H9 (cell line): ENCODE results near the gene USP36. TPM values are rescaled to one million over a fixed set of nuclear protein-coding genes. Genes with fewer than 3 reads are reported as not detected.

Source experiments
- DNase-seq: peaks from one replicate; pipeline ENCODE4 v3.0.0-alpha.2; 2017
- H2AFZ ChIP-seq: one replicate; pipeline ENCODE4 v1.6.1; 2013; ENCODE audit warnings: mild to moderate bottlenecking, low read length, control low read depth, moderate library complexity
- H2AK5ac ChIP-seq: 2 replicates; pipeline ENCODE4 v1.6.1; 2013; ENCODE audit warnings: low read length, control low read depth, mixed read lengths; ENCODE audit not compliant: insufficient read length
- H2BK120ac ChIP-seq: one replicate; pipeline ENCODE4 v1.6.1; 2013; ENCODE audit warnings: low read depth, mild to moderate bottlenecking, low read length, control low read depth, inconsistent platforms; ENCODE audit not compliant: poor library complexity, severe bottlenecking
- H2BK12ac ChIP-seq: 2 replicates; pipeline ENCODE4 v1.6.1; 2013; ENCODE audit warnings: low read length, control low read depth, mixed read lengths, low read depth; ENCODE audit not compliant: insufficient read length
- H2BK15ac ChIP-seq: 2 replicates; pipeline ENCODE4 v1.6.1; 2013; ENCODE audit warnings: low read depth, low read length, control low read depth
- H2BK20ac ChIP-seq: one replicate; pipeline ENCODE4 v1.6.1; 2013; ENCODE audit warnings: low read depth, mild to moderate bottlenecking, low read length, control low read depth, inconsistent platforms; ENCODE audit not compliant: poor library complexity, severe bottlenecking
- H2BK5ac ChIP-seq: 2 replicates; pipeline ENCODE4 v1.6.1; 2013; ENCODE audit warnings: low read length, control low read depth, mixed read lengths; ENCODE audit not compliant: insufficient read length
- H3K14ac ChIP-seq: 2 replicates; pipeline ENCODE4 v1.6.1; 2013; ENCODE audit warnings: low read length, control low read depth; ENCODE audit not compliant: insufficient read depth
- H3K18ac ChIP-seq: 2 replicates; pipeline ENCODE4 v1.6.1; 2013; ENCODE audit warnings: low read depth, mild to moderate bottlenecking, mixed read lengths, low read length, control low read depth; ENCODE audit not compliant: insufficient read length
- H3K23ac ChIP-seq: 2 replicates; pipeline ENCODE4 v1.6.1; 2013; ENCODE audit warnings: low read length, control low read depth, mixed read lengths, low read depth; ENCODE audit not compliant: insufficient read length
- H3K23me2 ChIP-seq: 2 replicates; pipeline ENCODE4 v1.6.1; 2013; ENCODE audit warnings: low read depth, mild to moderate bottlenecking, mixed read lengths, low read length, control low read depth; ENCODE audit not compliant: insufficient read length, poor library complexity, severe bottlenecking
- H3K27ac ChIP-seq: 2 replicates; pipeline ENCODE4 v1.5.1; 2013; ENCODE audit warnings: low read length, control low read depth, mixed read lengths, low read depth; ENCODE audit not compliant: insufficient read length
- H3K27me3 ChIP-seq: 2 replicates; pipeline ENCODE4 v1.6.1; 2013; ENCODE audit warnings: low read length, control low read depth, inconsistent platforms; ENCODE audit not compliant: insufficient read depth
- H3K4ac ChIP-seq: 2 replicates; pipeline ENCODE4 v1.6.1; 2013; ENCODE audit warnings: low read depth, mild to moderate bottlenecking, control low read depth, inconsistent platforms, low read length, moderate library complexity
- H3K4me1 ChIP-seq: 2 replicates; pipeline ENCODE4 v1.6.1; 2013; ENCODE audit warnings: low read length, control low read depth, inconsistent platforms; ENCODE audit not compliant: insufficient read depth
- H3K4me2 ChIP-seq: 2 replicates; pipeline ENCODE4 v1.6.1; 2013; ENCODE audit warnings: low read length, control low read depth, mixed read lengths; ENCODE audit not compliant: insufficient read length, insufficient read depth
- H3K56ac ChIP-seq: 2 replicates; pipeline ENCODE4 v1.6.1; 2013; ENCODE audit warnings: low read depth, mild to moderate bottlenecking, mixed read lengths, low read length, control low read depth; ENCODE audit not compliant: insufficient read length
- H3K79me1 ChIP-seq: 2 replicates; pipeline ENCODE4 v1.6.1; 2013; ENCODE audit warnings: low read depth, mild to moderate bottlenecking, moderate library complexity, low read length, control low read depth, inconsistent platforms; ENCODE audit not compliant: insufficient read depth, poor library complexity, severe bottlenecking
- H3K79me2 ChIP-seq: 2 replicates; pipeline ENCODE4 v1.6.1; 2013; ENCODE audit warnings: low read length, control low read depth, inconsistent platforms; ENCODE audit not compliant: insufficient read depth
- H3K9ac ChIP-seq: 2 replicates; pipeline ENCODE4 v1.6.1; 2013; ENCODE audit warnings: low read length, control low read depth, mixed read lengths; ENCODE audit not compliant: insufficient read length; ENCODE audit errors: extremely low read depth
- H3K9me3 ChIP-seq: one replicate; pipeline ENCODE4 v1.6.1; 2013; ENCODE audit warnings: low read depth, low read length, inconsistent platforms; ENCODE audit not compliant: control insufficient read depth
- H3T11ph ChIP-seq: one replicate; pipeline ENCODE4 v1.6.1; 2013; ENCODE audit warnings: mild to moderate bottlenecking, low read length, control low read depth, inconsistent platforms
- H4K20me1 ChIP-seq: one replicate; pipeline ENCODE4 v1.6.1; 2013; ENCODE audit not compliant: control insufficient read depth, insufficient read length, insufficient read depth
- H4K5ac ChIP-seq: 2 replicates; pipeline ENCODE4 v1.6.1; 2013; ENCODE audit warnings: low read depth, mild to moderate bottlenecking, mixed read lengths, low read length, control low read depth; ENCODE audit not compliant: insufficient read length
- H4K8ac ChIP-seq: replicated peaks from 2 replicates; pipeline ENCODE4 v1.6.1; 2013; ENCODE audit warnings: low read length, control low read depth, mixed read lengths, low read depth; ENCODE audit not compliant: insufficient read length
- H4K91ac ChIP-seq: 2 replicates; pipeline ENCODE4 v1.6.1; 2013; ENCODE audit warnings: low read depth, mild to moderate bottlenecking, moderate library complexity, mixed read lengths, low read length, control low read depth; ENCODE audit not compliant: insufficient read length
- H3K27ac Mint-ChIP-seq, 3 experiments: 2 replicates in 2 of 3; 3 replicates in 1 of 3; pipeline ENCODE4 v1.8.0; 2020 to 2021; ENCODE audit warnings: mixed read lengths in 3 of 3, mild to moderate bottlenecking in 1 of 3, moderate library complexity in 1 of 3
- H3K27me3 Mint-ChIP-seq: 2 replicates; pipeline ENCODE4 v1.8.0; 2021; ENCODE audit warnings: low read depth, mild to moderate bottlenecking, moderate library complexity, mixed read lengths
- H3K36me3 Mint-ChIP-seq, 3 experiments: 2 replicates in 2 of 3; 3 replicates in 1 of 3; pipeline ENCODE4 v1.8.0; 2020 to 2021; ENCODE audit warnings: low read depth in 3 of 3, mixed read lengths in 3 of 3; ENCODE audit not compliant: insufficient read depth in 1 of 3
- H3K4me1 Mint-ChIP-seq, 2 experiments: 2 replicates each; pipeline ENCODE4 v1.8.0; 2020; ENCODE audit warnings: mixed read lengths in 2 of 2
- H3K4me3 Mint-ChIP-seq, 2 experiments: 2 replicates in 1 of 2; 3 replicates in 1 of 2; pipeline ENCODE4 v1.8.0; 2020 to 2021; ENCODE audit warnings: mild to moderate bottlenecking in 2 of 2, mixed read lengths in 2 of 2, moderate library complexity in 1 of 2
- H3K9me3 Mint-ChIP-seq, 2 experiments: 2 replicates in 1 of 2; 3 replicates in 1 of 2; pipeline ENCODE4 v1.8.0; 2020; ENCODE audit warnings: mild to moderate bottlenecking in 2 of 2, mixed read lengths in 2 of 2, moderate library complexity in 1 of 2
- WGBS: extraction: QIAGEN DNeasy Blood & Tissue Kit; methylation state at CpG from one replicate; pipeline ENCODE4 v1.1.7; 2013; ENCODE audit warnings: missing lambda C conversion rate, low lambda C conversion rate, mixed read lengths; ENCODE audit not compliant: insufficient read length; ENCODE audit errors: extremely low coverage; 5-methylcytosine and 5-hydroxymethylcytosine counted together
- total RNA-seq: library from RNA; stranded (reverse); gene quantifications from 2 replicates; pipeline ENCODE4 v1.2.1, GENCODE V29; 2021
- TF ChIP-seq, protein P1 (sequence below): fragments of 200-600 bp; sonication (generic); conservative IDR thresholded peaks from 3 replicates; pipeline ENCODE4 v1.8.0; 2021; ENCODE audit warnings: antibody characterized with exemption, mild to moderate bottlenecking

USP36 gene
- total RNA-seq, 1 experiment from 2014 or later = 106 TPM

DNA sequence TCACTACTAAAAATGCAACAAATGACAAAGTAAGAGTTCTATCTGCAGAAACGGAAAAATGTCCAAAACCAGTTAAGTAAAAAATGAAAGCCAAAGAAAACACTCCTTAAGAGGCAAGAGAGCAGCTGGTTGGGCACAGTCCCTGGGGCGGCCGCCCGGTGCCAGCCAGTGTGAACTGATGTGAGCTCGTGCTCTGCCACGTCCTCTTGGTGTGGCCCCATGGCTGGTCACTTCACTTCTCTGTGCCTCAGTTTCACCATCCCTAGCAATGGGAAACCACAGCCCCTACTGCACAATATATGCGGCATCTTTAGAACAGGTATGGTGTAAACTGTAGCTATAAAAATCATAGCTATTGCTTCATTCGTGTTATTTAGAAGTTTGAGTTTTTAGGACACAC, 21.2 kb downstream of the USP36 start:
- no peaks in the 10 kb centered on the region for H3K9me3 Mint-ChIP-seq

More for the DNA sequence above, 21.2 kb downstream of the USP36 start:
- no peak overlapping the region; a peak in 1 of 7 replicates for H3K27ac Mint-ChIP-seq
- H2BK120ac ChIP-seq = no peak overlapping the region
- H3K4me2 ChIP-seq = no peak overlapping the region
- H2BK12ac ChIP-seq = no peak overlapping the region
- H3K4me1 ChIP-seq = no peaks in the 10 kb centered on the region
- H4K5ac ChIP-seq = no peak overlapping the region
- no peak overlapping the region for H3K18ac ChIP-seq
- no peaks in the 10 kb centered on the region for H3K27me3 Mint-ChIP-seq
- no peak overlapping the region for H2BK5ac ChIP-seq
- no peak overlapping the region for H3K14ac ChIP-seq
- no peaks in the 10 kb centered on the region for H3K9me3 ChIP-seq
- no peaks in the 10 kb centered on the region for H3K4me1 Mint-ChIP-seq
- no peak overlapping the region for H4K8ac ChIP-seq
- no peak overlapping the region for H4K91ac ChIP-seq
- DNase-seq = no peak
- H2BK20ac ChIP-seq = no peak overlapping the region
- H3K79me2 ChIP-seq = no peaks in the 10 kb centered on the region
- no peak overlapping the region for H3K4ac ChIP-seq
- no peak overlapping the region for H3T11ph ChIP-seq
- H3K79me1 ChIP-seq = peaks cover 6% of the 10 kb centered on the region
- H2AFZ ChIP-seq = no peak overlapping the region
- no peak overlapping the region for H3K23ac ChIP-seq
- no peak overlapping the region for H3K27ac ChIP-seq
- H3K27me3 ChIP-seq = no peaks in the 10 kb centered on the region
- no peak overlapping the region for H2AK5ac ChIP-seq
- peaks cover 47 to 98% (median 89%) of the 10 kb centered on the region in 3 experiments for H3K36me3 Mint-ChIP-seq
- H3K23me2 ChIP-seq = no peaks in the 10 kb centered on the region
- no peaks in the 10 kb centered on the region for H4K20me1 ChIP-seq
- no peak overlapping the region for H3K9ac ChIP-seq
- WGBS = no CpG with 5 or more reads among the region's 8 CpGs
- TF ChIP-seq, protein P1, sequence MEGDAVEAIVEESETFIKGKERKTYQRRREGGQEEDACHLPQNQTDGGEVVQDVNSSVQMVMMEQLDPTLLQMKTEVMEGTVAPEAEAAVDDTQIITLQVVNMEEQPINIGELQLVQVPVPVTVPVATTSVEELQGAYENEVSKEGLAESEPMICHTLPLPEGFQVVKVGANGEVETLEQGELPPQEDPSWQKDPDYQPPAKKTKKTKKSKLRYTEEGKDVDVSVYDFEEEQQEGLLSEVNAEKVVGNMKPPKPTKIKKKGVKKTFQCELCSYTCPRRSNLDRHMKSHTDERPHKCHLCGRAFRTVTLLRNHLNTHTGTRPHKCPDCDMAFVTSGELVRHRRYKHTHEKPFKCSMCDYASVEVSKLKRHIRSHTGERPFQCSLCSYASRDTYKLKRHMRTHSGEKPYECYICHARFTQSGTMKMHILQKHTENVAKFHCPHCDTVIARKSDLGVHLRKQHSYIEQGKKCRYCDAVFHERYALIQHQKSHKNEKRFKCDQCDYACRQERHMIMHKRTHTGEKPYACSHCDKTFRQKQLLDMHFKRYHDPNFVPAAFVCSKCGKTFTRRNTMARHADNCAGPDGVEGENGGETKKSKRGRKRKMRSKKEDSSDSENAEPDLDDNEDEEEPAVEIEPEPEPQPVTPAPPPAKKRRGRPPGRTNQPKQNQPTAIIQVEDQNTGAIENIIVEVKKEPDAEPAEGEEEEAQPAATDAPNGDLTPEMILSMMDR = no peak
- no peak overlapping the region for H2BK15ac ChIP-seq
- no peak overlapping the region for H3K56ac ChIP-seq
- H3K4me3 Mint-ChIP-seq = no peak overlapping the region
